ENCODE measurements around the gene MBOAT2.

DNA sequence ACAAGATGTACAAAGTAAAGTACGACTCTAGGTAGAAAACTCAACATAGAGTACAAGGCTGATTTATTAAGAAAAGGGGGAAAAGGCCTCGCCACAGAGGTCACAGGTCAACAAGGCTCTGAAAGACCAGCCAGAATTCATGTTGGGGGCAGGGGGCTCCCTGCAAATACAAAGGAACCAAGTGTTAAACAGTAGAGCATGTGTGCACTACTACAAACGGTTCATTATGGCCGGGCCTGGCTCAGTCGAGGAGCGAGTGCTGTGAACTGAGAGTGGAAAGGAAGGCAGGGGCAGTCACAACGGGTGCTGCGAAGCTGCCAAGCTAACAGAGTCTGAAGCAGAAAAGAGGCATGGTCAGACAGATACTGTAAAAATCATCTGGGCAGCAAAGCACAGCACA is 77.1 kb downstream of the MBOAT2 start:
- TF ChIP-seq CTCF (conservative IDR thresholded peaks at IDR 0.05; ENCODE audit: low read length) (no peak), EZH2phosphoT487 (IDR thresholded peaks at IDR 0.05; ENCODE audit: borderline replicate concordance) (no peak)

All from Loucy (cell line).